Measurements from ENCODE around the gene SUCO. TPM values are rescaled to one million over a fixed set of nuclear protein-coding genes. Genes with fewer than 3 reads are reported as not detected.

SUCO gene
- total and polyA plus RNA-seq, 2 donors (not counting 3 experiments of a cell fraction or from before 2014, with no cell fraction given): 5.1 to 27.2 TPM

DNA sequence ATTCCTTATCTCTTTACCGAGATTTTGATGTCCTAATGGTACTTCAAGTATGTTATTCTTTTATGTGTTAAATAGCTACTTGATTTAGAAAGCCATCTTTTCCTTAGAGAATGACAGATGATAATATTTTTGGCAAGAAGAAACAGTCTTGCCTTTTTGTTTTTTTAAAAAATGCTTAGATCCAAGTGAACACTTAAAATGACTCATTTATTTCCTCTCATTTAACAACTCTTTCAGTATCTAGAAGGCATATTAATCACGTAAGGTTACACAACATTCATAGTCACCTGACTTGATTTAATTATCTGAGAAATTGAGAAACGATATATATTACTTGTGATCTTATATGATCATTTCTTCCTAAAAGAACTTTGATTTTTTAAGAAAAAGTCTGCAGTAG, 52.4 kb downstream of the SUCO start:
- intact Hi-C loops (cut with micrococcal nuclease): loop anchor here (5.0 kb wide), 1 partner anchor 133 kb away; no protein-coding TSS in a partner anchor
- H3K9ac ChIP-seq (replicated peaks; ENCODE audit: extremely low read depth, insufficient read depth, low read length): no peak overlapping the region

More for the DNA sequence above, 52.4 kb downstream of the SUCO start:
- no peak for FAIRE-seq
- H2AFZ ChIP-seq (ENCODE audit: low read depth, low read length): no peak overlapping the region
- BruUV-seq (replicated peaks): no TSS peak
- H3K4me3 ChIP-seq (replicated peaks in 1 of 3; ENCODE audit: insufficient read depth in 1 of 3, low read depth in 1 of 3, low read length in 3 of 3): no peak overlapping the region
- H3K4me2 ChIP-seq (ENCODE audit: insufficient read depth, low read length): peak overlapping the region; percentile 77
- H3K36me3 ChIP-seq (ENCODE audit: control insufficient read depth in 2 of 2, extremely low read depth in 1 of 2, insufficient read depth in 2 of 2, low read length in 2 of 2): peaks cover 0 to 6% of the 10 kb centered on the region in 2 experiments
- H3K9me3 ChIP-seq (replicated peaks; ENCODE audit: control insufficient read depth, insufficient read depth, low read length): no peaks in the 10 kb centered on the region
- H3K27me3 ChIP-seq (ENCODE audit: control insufficient read depth in 2 of 2, insufficient read depth in 2 of 2, low read length in 2 of 2): no peaks in the 10 kb centered on the region
- dilution Hi-C loops (cut with MboI; ENCODE audit: extremely low pct_ligation_motif_present, low sequenced_read_pairs): no loop called here
- TF ChIP-seq POLR2A (IDR thresholded peaks at IDR 0.05; ENCODE audit: low read depth, low read length) (no peak), FOS (IDR thresholded peaks at IDR 0.05; ENCODE audit: borderline replicate concordance, insufficient read depth, low read length) (peak; percentile 72), POLR2AphosphoS5 (IDR thresholded peaks at IDR 0.05; ENCODE audit: insufficient read depth, low read depth, low read length) (no peak), JUN (IDR thresholded peaks at IDR 0.05; ENCODE audit: borderline replicate concordance, insufficient read depth, insufficient read length, low read depth) (peak; percentile 86), GATA2 (IDR thresholded peaks at IDR 0.05; ENCODE audit: insufficient read depth, insufficient read length, low read depth, low read length) (no peak), EZH2 (IDR thresholded peaks at IDR 0.05; ENCODE audit: borderline replicate concordance, low read depth, low read length, severe bottlenecking) (no peak), MYC (IDR thresholded peaks at IDR 0.05; ENCODE audit: low read depth, low read length) (no peak), MAX (IDR thresholded peaks at IDR 0.05; ENCODE audit: insufficient read depth, insufficient read length) (no peak), CTCF (IDR thresholded peaks at IDR 0.05; ENCODE audit: extremely low read depth in 1 of 2, insufficient read depth in 1 of 2, low read depth in 1 of 2, low read length in 2 of 2) (no peak)
- H3K79me2 ChIP-seq (ENCODE audit: control insufficient read depth, insufficient read depth, low read length): no peaks in the 10 kb centered on the region
- no peaks in the 10 kb centered on the region for H3K9me1 ChIP-seq (replicated peaks; ENCODE audit: control insufficient read depth, extremely low read depth, insufficient read depth, low read length)
- H4K20me1 ChIP-seq (replicated peaks; ENCODE audit: control insufficient read depth, extremely low read depth, insufficient read depth, low read length): no peaks in the 10 kb centered on the region
- H3K4me1 ChIP-seq (ENCODE audit: control insufficient read depth, extremely low read depth, insufficient read depth, low read length): peaks cover 58% of the 10 kb centered on the region
- peak; percentile 72 for DNase-seq (ENCODE audit: low read depth, low spot score)
- H3K27ac ChIP-seq (ENCODE audit: insufficient read depth, low read depth, low read length): peak overlapping the region; percentile 53
- ChIA-PET POLR2A (interaction anchor here (1.5 kb wide), 1 partner anchor 53 kb away, joined by 3 read pairs; the partner anchor contains the start of gene SUCO), CTCF (interaction anchor here (0.7 to 2.1 kb wide), 5 partner anchors 16 to 134 kb away, joined by 3 to 10 read pairs (median 3); partner anchors contain the start of gene SUCO)
